GM19240 (cell line): ENCODE data around the gene MITF.

Experiments used
- DNase-seq: peaks from one replicate; pipeline ENCODE4 v3.0.0; 2011; ENCODE audit warnings: low spot score; ENCODE audit not compliant: insufficient read length

The MITF gene

GRCh38 chr3:69725994-69726571 lies 13.2 kb upstream of the MITF start:
- no peak for DNase-seq

DNA sequence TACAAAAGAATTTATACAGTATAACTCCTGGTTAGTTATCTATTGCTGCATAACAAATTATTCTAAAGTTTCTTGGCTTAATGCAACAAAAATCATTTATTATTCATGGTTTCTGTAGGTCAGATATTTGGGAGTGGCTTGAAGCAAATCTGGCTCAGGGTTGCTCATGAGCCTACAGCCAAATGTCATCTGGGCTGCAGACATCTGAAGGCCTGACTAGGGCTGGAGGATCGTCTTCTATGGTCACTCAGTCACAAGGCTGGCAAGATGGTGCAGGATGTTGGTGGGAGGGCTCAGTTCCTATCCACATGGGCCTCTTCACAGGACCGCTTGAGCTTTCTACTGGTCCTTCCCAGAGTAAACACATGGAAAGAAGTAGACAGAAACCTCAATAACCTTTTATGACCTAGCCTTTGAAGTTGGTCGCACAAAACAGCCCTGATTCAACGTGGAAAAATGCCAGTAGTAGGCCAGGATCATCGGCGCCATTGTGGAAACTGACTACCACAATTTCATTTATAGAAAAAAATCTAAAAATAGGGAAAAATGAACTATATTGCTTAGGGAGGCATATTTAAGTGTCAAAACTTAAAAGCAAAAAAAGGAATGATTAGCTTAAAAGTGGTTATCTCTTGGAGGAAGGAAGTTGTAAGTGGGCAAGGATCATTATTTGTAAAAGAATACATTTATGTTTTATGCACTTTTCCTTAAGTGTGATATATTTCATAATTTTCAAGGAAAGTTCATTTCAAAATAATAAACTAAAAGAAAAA lies 9.9 kb upstream of the MITF start:
- no peak for DNase-seq

DNA sequence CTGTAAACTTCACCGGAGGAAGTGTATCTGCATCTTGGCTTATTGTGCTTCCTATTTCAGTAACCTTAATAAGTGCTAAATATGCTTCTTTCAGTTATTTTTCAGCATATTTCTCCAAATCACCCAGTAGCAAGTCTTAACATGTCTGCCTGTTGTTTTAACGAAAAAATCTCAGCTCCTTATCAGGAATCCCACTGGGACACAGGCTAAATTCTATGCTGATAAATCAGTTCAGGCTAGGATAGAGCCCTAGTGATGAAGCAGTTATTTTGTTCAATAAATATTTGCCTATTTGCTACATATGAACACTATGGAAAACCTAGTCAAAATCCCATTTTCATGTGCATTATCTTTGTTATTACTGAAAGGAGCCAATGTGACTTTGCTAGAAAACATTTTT lies 8.2 kb upstream of the MITF start:
- no peak for DNase-seq

DNA sequence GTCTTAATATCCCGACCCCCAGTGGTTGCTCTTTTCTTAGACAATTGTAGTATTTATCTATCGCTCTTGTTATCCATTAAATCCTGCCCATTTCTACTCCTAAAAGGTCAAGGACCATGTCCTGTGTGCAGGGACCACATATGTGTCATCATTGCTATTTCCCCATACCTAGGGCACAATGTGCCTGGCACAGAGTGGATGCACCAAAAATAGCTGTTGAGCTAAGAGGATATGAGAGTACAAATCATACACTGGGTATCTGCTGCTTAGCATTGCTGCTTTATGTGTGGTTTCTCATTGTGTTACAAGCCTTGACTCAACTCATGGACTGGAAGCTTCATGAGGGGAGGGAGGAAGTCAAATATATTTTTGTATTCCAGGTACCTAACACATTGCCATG lies 3.4 kb upstream of the MITF start:
- DNase-seq: no peak

GRCh38 chr3:69737392-69737791 lies 1.9 kb upstream of the MITF start:
- no peak for DNase-seq

DNA sequence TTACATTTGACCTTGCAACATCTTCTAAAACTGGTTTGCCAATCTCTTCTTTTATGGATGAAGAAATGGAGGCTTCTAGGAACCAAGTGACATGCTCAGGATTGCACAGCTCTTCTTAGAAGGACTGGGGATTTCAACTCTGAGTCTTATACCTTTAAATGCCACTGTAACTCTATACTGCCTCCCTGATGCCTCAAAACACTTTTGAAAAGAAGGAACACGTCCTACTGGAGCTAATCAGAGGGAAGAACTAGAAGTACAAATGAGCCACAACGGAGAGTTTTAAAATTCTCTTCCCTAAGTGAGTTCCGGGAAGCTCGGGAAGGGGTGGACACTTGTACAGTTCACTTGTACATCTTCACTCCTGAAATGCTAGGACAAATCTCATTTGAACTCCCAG lies 949 bp upstream of the MITF start:
- DNase-seq: no peak

DNA sequence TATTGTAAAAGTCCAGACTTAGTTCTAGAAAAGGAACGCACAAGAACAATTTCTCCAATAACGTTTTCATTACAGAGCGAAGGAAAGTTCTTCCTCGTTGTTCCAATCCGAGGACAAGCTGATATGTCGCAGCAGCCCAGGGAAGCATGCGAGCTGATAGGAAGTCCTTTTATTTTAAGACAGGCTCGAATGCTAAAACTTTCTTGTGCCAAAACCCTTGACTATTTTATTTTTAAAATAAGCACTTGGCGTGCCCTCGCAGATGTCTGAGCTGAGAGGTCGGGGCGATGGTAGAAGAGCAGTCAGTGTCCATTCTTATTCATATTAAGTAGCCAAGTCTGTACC lies 433 bp upstream of the MITF start:
- no peak for DNase-seq

DNA sequence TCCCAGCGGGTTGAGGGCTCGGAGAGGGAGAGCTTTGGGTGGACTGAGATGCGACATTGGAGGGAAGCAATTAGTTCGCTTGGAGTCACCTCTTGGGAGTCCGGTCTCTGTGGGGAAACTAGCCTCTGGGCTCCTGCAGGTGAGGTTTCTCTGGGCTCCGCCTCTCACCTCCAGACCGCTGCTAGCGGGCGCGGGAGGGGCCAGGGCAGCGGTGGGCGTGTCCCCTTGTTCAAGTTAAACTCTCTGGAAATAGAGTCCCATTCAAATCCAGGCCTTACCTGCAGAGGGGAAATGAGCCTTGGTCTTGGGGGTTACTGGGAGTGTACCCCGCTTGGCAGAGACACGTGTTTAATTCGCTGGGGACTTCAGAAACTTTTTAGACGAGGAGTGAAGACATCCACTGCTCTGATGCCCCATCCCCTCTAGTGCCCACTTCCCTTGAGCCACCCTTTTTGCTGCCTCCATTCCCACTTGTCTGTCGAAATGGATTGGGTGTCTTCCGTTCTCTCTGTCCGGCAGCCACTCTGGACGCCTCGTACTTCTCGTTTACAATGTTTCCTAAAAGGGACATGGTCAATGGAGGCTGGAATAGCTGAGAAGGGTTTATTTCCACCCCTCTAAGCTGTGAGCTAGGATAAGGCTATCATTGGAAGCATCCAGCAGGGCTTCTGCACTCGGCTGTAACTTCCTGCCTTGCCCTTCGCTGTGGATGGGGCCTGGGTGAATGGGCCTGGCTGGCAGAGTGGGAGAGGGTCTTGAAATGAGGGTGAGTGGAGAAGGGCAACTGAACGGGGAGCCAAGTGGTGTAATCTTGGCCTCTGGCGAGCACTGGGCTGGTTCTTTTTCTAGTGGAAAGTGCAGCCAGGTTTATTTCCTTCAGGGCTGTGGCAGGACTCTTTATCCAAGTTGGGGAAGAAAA lies 1.1 kb downstream of the MITF start:
- DNase-seq: no peak

GRCh38 chr3:69741032-69741767 lies 1.9 kb downstream of the MITF start:
- DNase-seq: no peak

DNA sequence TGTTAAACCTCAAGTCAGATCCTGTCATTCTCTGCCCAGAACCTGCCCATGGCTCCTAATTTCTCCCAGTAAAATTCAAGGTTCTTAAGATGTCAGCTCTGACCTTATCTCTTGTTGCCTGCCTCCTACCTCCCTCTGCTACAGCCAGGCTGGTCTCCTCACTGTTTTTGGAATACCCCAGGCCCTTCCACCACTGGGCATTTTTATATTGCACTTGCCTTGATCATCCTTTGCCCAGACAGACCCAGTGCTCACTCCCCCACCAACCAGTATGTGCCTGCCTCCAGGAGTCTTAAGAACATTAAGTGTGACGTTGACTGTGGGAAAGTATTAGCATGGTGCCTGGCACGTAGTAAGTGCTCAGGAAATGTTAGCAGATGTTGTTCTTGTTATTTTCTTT lies 3.1 kb downstream of the MITF start:
- DNase-seq: no peak

DNA sequence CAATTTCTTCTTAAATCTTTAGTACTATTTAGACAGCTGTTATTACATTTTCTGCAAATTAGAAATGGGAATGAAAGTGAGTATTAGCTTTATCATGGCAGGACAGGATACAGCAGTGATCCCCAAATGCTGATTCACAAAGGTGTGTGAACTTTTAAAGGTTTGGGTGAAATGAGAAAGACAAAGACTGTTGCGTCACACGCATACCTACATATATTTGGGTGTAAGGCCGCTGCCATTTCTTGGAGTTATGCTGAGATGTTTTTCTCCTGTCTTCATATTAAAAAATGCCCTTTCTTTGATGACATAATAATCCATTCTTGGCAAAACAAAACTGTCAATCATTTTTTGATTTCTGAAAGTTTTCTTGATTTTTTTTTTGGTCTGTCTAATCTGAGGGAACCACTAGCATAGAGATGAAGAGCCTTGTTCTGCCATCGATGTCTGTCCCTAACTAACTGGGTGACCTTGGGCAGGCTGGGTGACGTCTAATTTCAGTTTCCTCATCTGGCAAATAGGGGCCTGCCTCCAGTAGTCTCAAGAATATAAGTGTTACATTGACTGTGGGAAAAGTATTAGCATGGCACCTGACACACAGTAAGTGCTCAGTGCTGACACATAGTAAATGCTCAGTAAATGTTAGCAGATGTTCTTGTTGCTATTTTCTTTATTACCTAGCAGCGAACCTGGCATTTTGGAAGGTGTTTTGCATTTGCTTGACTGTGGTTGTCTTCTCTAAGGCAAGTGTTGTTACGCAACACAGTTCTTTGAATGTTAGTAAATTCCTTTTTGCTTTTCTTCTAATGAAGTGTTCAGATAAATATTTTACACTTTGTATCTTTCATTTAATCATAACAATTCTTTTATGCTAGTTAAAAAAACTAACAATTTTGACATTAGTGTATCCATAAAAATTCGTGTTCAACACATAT lies 5.0 kb downstream of the MITF start:
- DNase-seq: no peak

DNA sequence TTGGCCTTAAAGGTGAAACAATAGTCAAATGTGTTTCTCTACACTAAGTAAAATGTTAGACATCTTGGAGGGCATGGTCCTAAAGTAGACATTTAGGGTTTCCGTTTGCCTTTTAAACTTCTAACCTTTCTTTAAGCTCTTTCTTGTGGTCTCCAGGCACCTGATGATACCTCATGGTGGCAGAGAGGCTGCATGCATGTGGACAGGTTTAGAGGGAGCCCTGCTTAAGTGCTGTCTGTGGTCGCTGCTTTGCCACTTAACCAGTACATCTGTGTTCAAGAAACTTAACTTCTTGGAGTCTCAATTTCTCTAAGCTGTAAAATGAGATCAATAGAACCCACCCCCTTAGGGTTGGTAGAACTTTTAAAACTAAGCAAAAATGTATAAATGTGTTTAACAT lies 6.2 kb downstream of the MITF start:
- DNase-seq: no peak

DNA sequence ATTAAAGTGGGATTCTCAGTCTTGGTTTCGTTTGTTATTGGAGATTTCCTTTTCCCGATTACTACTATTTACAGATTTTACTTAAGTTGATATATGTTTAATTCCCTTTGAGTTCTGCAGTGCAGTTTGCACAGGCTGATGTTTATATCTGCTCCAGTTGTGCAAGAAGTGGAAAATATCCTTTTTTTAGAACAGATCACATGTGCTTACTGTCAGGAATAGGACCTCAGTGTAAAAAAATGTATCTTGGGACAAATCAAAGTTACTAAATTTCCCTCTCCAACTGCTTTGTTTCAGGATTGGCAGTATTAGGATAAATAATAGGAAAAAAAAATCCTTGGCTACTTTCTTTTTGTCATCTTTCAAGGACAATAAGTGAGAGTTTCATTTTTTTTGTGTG lies 6.9 kb downstream of the MITF start:
- DNase-seq: no peak

DNA sequence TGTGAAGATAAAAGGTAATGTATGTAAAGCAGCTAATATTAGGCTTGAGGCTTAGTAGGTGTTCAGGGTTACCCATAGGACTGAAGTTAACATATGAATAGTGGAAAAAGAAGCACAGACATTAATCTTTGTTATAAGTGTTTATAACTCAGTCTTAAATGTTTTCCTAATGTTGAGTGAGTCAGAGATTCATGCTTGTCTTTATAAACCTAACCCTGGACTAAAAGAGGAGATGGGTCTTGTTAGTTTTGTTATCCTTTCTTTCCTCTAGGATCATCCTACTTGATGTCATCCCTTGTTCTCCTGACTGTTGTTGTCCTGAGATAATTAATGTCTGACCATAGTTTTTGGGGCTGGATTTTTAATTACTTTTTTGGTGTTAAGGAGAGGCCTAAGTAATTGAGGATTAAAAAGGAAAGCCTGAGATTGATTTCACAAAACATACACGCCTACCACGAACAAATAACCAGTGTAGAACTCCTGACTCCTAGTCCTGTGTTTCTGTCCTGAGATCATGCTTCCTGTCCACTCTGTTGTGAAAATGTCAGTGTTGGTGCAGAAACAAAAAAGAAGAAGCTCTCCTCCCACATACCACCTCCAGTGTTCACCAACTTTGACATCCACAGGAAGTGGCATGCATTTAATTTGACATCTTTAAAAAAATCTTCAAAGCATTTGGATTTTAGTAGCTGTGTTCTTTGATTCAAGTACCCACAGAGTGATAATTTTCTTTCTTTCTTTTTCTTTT lies 8.4 kb downstream of the MITF start:
- DNase-seq: no peak

DNA sequence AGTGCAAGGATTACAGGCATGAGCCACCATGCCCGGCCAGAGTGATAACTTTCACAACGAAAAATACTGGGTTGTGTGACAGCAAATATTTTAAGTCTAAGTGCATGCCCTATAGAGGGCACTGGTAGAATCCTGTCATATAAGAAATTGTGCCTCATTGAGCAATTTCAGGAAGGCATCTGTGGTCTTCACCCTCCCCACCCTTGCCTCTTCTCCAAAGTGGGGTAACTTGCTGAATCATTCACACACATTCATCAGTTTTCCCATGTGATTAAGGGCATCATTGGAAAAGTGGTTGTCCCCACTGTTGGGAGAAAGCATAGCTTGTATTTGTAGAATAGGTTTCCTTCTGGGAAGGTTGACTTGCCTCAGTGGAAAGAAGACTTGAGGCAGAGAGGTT lies 9.2 kb downstream of the MITF start:
- DNase-seq: no peak

DNA sequence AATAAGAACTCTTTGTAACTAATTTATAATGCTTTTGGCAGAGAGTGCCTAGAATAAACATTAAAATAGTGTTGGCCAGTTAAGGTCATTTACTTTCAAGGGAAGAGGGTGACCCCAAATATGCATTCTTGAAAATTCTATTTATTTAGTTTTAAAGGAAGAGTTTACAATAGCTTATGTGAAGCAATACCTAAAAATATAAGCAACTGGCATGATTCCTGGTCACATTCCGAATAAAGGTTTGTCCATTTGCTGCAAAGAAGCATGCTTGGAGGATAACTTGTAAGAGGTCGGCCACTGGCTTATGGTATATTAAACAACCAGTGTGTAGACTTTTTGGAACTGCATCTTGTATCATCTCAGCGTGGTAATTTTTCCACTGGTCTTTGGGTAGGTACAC lies 10.2 kb downstream of the MITF start:
- DNase-seq: no peak

- DNase-seq: no peak
Observed at GRCh38 chr3:69750549-69750948, 11.3 kb downstream of the MITF start.

DNA sequence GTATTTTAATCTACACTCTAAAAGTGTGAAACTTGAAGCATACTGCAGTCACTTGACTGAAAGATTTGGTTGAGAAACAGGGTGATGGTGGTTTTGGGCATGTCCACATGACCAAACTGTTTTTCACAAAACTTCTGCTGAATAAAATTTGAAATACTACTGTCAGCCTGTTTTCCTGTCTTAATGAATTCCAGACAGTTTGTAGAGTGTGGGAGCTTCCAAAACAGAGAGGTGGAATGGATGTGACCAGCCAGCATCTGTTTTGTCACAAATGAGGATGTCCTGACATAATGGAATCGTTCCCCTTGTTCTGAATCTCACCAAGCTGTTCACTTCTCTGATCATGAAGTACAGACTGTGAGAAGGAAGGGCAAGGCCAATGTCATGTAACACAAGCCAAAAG lies 11.8 kb downstream of the MITF start:
- no peak for DNase-seq

DNA sequence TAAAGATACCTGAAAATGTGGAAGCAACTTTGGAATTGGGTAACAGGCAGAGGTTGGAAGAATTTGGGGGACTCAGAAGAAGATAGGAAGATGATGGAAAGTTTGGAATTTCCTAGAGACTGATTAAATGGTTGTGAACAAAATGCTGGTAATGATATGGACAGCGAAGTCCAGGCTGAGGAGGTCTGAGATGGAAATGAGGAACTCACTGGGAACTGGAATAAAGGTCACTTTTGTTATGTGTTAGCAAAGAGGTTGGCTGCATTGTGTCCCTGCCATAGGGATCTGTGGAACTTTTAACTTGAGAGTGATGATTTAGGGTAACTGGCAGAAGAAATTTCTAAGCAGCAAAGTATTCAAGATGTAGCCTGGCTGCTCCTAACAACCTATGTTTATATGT lies 13.0 kb downstream of the MITF start:
- DNase-seq: no peak

- DNase-seq: no peak
Observed at GRCh38 chr3:69753179-69753775, 14.0 kb downstream of the MITF start.
